Adipocyte (in vitro differentiated cells): ENCODE measurements around the gene CD52.

Experiments
- DNase-seq: peaks from one replicate; pipeline ENCODE4 v3.0.0-alpha.2; 2015; ENCODE audit warnings: low read depth
- H3K27me3 ChIP-seq: replicated peaks from 2 replicates; pipeline ENCODE4 v1.7.0; 2013; ENCODE audit warnings: mild to moderate bottlenecking, low read length, moderate library complexity; ENCODE audit not compliant: control insufficient read depth, insufficient read depth
- H3K36me3 ChIP-seq: 2 replicates; pipeline ENCODE4 v1.7.0; 2013; ENCODE audit warnings: low read length, mild to moderate bottlenecking, moderate library complexity; ENCODE audit not compliant: control insufficient read depth, insufficient read depth, severe bottlenecking
- H3K4me1 ChIP-seq: 2 replicates; pipeline ENCODE4 v1.7.0; 2013; ENCODE audit warnings: mild to moderate bottlenecking, low read length, moderate library complexity; ENCODE audit not compliant: control insufficient read depth, insufficient read depth
- H3K4me3 ChIP-seq: 2 replicates; pipeline ENCODE4 v1.7.0; 2013; ENCODE audit warnings: mild to moderate bottlenecking, low read length, moderate library complexity
- H3K9ac ChIP-seq: 2 replicates; pipeline ENCODE4 v1.7.0; 2013; ENCODE audit warnings: mild to moderate bottlenecking, low read length, moderate library complexity
- H3K9me3 ChIP-seq: 2 replicates; pipeline ENCODE4 v1.7.0; 2013; ENCODE audit warnings: mild to moderate bottlenecking, low read length, moderate library complexity; ENCODE audit not compliant: control insufficient read depth

CD52 gene

DNA sequence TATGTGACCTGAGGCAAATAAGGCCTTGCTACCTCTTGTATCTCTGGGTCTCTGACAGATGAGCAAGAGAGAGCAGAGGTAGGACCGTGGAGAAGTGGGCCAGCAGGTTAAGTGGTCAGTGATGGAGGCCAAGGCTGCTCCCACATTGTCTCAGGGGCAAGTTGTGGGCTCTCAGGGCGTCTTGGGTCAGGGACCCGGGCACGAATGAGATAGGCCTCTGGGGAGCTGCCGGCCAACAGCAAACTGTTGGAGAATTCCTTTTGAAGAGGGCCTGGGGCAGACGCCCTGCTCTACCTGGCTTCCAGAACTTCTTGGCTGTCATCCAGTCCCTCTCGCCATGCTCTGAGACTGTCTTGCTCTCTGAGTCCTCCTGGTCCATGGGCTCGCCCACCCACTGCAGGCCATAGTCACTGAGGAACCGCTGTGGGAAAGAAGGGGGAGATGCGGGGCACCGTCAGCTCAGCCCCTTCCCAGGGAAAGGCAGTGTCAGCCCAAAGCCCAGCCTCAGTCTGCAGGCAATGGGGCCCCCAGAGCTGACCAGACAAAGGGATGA is 23.8 kb upstream of the CD52 start:
- no peak for DNase-seq
- Histone ChIP-seq H3K36me3 (peaks cover 22% of the 10 kb centered on the region), H3K9me3 (no peaks in the 10 kb centered on the region), H3K9ac (no peak overlapping the region), H3K4me3 (no peak overlapping the region), H3K4me1 (no peaks in the 10 kb centered on the region), H3K27me3 (no peaks in the 10 kb centered on the region)

DNA sequence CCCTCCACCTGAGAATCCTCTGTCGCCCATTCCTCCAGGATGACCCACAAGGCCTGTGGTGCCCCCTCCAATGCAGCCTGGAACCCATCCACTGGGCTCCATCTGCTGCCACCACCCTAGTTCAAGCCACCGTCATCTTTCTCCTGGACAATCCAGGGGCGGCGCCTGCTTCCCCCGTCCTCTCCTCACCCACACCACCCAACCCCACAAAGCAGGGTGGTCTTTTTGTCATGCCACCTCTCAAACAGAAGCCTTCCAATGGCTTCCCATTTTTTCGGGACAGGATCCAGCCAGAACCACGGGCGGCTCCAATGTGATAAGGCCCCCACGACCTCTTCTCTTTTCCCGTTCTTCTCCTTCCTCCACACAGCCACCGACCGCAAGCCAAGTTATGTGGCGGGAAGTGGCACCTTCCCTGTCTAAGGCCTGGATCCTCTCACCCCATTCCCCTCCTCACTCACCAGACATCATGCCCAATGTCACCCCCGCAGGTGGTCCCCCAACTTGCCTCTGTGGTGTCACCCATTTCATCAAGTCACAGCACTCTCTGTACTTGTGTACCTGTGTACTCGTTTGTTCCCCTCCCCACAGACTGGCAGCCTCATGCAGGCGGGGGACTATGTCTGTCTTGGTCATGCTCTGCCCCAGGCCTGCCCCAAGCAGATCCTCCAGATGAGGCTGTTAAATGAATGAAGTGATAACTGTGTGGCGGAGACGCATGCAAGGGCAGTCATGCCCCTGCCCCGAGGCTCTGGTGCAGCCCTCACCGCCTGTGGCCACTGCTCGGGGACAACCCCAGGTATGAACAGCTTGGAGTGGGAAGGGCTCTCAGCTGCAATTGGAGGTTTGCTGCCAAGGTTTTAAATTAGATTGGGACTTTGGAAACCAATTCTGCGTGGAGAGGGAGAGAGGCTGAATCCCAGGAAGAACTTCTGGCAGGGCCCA is 22.3 kb upstream of the CD52 start:
- no peaks in the 10 kb centered on the region for H3K27me3 ChIP-seq
- peaks cover 22% of the 10 kb centered on the region for H3K36me3 ChIP-seq
- no peaks in the 10 kb centered on the region for H3K4me1 ChIP-seq
- no peak overlapping the region for H3K4me3 ChIP-seq
- no peak for DNase-seq
- H3K9ac ChIP-seq: no peak overlapping the region
- H3K9me3 ChIP-seq: no peaks in the 10 kb centered on the region

DNA sequence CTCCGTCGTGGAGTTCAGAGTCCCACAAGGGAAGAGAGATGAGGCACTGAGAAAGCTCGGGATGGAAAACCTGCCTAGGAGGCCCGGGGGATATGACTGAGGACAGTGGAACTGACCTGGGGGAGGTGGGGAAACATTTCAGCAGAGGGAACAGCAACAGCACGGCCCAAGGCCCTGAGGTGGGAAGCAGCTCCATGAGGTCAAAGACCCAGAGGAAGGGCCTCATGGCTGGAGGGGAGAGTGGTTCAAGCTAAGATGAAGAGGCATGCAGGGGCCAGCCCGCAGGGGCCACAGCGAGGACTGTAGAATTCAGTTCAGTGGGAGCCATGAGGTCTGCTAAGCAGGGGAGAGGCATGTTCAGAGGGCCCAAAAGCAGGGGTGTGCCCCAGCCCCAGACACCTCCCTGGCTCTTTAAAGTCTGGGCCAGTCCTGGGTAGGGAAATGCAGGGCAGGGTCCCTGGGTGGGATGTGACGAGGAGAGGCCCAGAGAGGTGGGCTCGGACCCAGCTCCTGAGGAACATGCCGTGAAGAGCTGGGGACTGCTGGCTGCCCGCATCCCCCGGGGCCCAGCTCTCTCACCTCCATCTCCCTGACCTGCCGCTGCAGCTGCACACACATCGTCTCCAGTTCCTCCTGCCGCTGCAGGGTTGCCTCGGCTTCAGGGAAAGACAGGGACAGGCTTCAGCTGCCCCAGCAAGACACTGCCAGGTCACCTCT is 21.3 kb upstream of the CD52 start:
- H3K9me3 ChIP-seq: no peaks in the 10 kb centered on the region
- peaks cover 22% of the 10 kb centered on the region for H3K36me3 ChIP-seq
- H3K4me3 ChIP-seq: no peak overlapping the region
- peaks cover 7% of the 10 kb centered on the region for H3K4me1 ChIP-seq
- no peak for DNase-seq
- no peaks in the 10 kb centered on the region for H3K27me3 ChIP-seq
- H3K9ac ChIP-seq: no peak overlapping the region

DNA sequence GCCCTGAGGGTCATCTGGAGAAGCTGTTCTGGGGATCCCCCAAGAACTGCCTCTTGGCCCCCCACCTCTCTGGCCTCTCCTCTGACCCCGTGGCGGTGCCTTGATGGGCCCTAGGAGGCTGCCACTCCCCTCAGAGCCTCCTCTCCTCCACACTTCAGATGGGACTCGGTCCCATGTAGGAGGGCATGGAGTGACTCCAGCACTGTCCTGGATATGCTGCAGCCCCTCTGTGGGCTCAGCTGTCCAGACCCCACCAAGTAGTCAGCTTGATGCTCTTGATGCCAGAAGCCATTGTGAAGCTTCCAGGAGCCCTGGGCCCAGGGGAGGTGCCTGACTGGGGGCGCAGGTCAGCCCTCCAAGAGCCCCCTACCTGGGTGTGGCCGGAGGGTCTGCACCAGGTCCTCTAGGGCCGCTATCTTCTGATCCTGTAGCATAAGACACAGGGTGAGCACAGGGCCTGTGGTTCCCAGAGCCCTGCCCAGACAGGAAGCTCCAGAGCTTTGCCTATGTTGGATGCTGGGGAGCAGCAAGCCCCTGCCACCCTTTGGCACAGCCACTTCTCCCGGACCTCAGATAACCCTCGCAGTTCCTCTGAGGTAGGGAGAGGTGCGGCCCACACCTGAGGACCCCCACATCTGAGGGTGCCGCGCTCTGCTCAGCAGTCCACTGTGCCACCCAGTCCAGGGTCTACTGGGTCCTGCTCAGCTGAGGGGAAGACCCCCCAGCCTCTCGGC is 20.5 kb upstream of the CD52 start:
- Histone ChIP-seq H3K36me3 (peaks cover 22% of the 10 kb centered on the region), H3K9me3 (no peaks in the 10 kb centered on the region), H3K4me1 (peaks cover 14% of the 10 kb centered on the region), H3K27me3 (no peaks in the 10 kb centered on the region), H3K4me3 (no peak overlapping the region), H3K9ac (no peak overlapping the region)
- DNase-seq: no peak

DNA sequence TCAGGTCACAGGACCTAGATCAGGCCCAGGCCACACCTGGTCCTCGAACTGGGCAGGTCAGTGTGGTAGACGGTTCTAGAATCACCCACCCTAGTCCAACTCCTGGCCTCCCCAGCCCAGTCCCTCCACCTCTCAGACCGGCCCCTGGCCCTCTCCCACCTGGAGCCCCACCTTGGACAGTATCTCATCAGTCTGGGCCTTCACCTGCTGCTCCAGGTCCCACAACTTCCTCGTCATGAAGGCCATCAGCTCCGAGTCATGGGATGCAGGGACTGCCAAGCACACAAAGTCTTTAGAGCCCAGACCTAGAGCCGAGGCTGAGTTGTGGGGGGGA is 20.0 kb upstream of the CD52 start:
- Histone ChIP-seq H3K9ac (no peak overlapping the region), H3K9me3 (no peaks in the 10 kb centered on the region), H3K4me1 (peaks cover 20% of the 10 kb centered on the region), H3K27me3 (no peaks in the 10 kb centered on the region), H3K36me3 (peaks cover 22% of the 10 kb centered on the region), H3K4me3 (no peak overlapping the region)
- no peak for DNase-seq

DNA sequence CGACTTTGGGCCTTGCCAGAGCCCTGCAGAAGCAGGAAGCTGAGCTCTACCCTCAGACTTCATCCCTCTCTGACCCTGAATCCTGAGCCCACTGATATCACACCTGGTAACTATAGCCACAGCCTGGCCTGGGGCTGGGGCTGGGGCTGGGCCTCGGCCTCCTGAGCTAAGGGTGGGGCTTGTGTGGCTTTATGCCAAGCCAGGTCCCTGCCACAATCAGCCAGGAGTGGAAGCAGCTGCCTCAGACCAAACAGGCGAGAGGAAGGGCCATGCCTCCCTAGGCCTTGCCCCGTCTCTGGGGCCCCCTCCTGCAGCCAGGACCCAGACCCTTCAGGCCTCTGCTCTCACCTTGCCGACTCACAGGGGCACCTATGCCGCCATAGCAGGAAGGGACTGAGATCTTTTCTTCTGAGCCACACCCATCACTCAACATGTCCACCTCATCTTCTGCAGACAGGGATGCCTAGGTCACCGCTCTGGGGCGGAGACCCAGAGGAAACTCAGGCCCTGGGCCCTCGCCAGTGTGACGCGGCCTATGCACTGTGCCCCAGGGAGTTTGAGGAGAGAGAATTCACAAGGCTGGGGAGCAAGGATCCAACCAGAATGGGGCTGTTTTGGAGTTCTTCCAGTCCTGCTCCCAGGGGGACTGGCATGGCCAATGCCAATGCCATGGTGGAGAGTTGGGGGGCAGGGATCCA is 17.0 kb upstream of the CD52 start:
- no peak for DNase-seq
- H3K4me3 ChIP-seq: no peak overlapping the region
- H3K27me3 ChIP-seq: no peaks in the 10 kb centered on the region
- peaks cover 35% of the 10 kb centered on the region for H3K4me1 ChIP-seq
- H3K9me3 ChIP-seq: no peaks in the 10 kb centered on the region
- H3K9ac ChIP-seq: no peak overlapping the region
- H3K36me3 ChIP-seq: peaks cover 13% of the 10 kb centered on the region

DNA sequence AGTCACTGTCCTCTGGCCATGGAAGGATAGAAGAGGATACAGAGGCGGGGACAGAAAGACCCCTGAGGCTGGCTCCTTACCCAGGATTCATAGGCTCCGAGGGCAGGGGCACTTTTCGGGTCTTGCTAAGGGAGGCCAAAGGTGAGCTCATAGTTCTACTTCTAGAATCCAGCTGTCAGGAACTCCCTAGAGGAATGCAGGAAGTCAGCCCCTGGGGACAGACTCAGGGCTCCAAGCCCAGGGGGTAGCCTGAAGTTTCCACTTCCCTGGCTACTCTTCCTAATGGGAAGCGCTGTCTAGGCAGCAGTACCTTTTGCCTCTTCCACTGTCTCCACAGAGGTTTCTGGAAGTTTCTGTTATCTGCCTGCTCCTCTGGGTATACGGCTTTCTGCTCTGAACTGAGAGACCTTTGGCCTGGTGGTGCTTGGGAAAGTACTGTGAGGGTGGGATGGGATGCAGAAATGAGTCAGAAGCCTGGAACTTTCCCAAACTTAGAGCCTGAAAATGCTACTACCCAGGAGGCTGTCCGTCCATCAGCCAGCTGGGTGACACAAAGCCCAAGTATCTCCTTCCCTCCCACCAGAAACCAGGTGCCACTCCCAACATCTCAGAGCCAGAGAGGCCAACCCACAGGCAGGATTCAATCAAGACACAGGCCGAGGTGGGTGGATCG is 14.9 kb upstream of the CD52 start:
- Histone ChIP-seq H3K9me3 (no peaks in the 10 kb centered on the region), H3K9ac (peak overlapping the region; percentile 70)
- DNase-seq: peak; percentile 44

DNA sequence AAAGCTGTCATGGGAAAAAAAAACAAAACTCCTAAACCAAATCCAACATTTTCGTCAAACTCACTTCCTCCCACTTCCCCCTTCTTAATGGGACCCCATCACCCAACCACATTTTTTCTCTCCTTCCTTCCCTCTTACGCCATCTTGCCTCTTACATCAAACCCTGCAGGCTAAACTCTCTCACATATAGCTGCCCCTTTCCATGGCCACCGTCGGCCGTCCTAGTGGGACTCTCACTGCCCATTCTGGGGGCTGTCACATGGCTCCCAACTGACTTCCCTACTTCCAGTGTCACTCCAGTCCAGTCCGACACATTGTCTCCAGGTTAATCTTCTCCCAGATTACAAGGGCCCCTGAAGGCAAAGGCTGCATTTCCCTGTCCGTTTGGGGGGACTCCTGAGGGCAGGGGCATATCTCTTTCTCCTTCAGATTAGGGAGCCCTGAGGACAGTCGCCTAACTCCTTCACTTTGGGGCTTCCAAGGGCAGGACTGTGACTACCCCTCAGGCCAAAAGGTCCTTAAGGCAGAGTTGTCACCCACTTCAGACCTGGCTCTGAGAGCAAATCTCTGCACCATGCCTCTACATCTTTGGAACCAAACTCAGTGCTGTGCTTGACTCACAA is 12.0 kb upstream of the CD52 start:
- Histone ChIP-seq H3K4me3 (peak overlapping the region; percentile 86), H3K9ac (peak overlapping the region; percentile 87), H3K9me3 (no peaks in the 10 kb centered on the region), H3K4me1 (peaks cover 47% of the 10 kb centered on the region), H3K27me3 (no peaks in the 10 kb centered on the region), H3K36me3 (no peaks in the 10 kb centered on the region)
- DNase-seq: no peak

More for the DNA sequence above, 14.9 kb upstream of the CD52 start:
- H3K36me3 ChIP-seq: no peaks in the 10 kb centered on the region
- no peaks in the 10 kb centered on the region for H3K27me3 ChIP-seq
- peak overlapping the region; percentile 28 for H3K4me3 ChIP-seq
- H3K4me1 ChIP-seq: peaks cover 47% of the 10 kb centered on the region

DNA sequence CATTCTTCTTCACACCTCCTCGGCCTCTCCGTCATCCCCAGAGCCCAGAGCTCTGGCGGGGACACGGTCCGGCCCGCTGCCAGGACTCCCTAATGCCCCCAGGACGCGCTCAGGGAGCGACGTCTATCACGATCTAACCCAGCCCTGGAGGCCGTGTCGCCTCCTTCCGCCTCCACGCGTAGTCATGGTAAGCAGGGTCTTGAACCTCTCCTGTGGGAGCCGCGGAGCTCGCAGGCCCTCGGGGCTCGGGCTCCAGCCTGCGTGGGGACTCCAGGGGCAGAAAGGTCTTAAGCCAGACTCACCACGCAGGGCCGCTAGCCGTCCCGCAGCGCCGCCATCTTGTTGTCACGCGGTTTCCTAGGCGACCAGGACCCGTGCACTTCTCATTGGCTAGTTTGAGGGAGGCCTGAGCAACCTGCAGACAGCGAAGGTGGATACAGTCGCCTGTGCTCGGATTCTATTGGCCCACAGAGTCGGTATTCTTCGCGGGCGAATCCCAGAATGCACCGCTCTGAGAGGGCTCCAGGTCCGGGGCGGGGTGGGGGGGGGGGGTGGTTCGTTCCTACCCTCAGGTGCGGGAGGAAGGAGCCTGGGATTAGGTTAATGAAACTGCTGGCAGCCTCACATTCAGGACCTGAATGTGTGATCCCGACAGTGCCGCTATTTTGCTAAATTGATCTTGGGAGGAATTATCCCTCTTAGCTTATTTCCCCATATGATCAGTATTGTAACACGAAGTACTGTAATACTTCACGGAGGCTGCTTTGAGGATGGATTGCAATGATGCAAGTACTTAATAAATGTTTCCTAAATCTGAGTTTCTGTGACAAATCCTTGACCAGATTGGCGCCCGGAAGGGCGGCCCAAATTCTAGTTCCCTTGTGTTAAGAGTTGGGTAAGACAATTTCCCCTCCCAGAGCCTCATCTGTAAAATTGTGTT is 11.2 kb upstream of the CD52 start, which contains the start of gene UBXN11:
Gene UBXN11 (minus strand): TSS at position 347 of the 940 bp plus-strand sequence. CDS start 3,753 bp downstream, outside the sequence.
- no peaks in the 10 kb centered on the region for H3K36me3 ChIP-seq
- no peaks in the 10 kb centered on the region for H3K9me3 ChIP-seq
- peak within 1 kb of the TSS; percentile 87 for H3K9ac ChIP-seq
- H3K4me1 ChIP-seq: peaks cover 39% of the 10 kb centered on the region
- peak within 1 kb of the TSS; percentile 86 for H3K4me3 ChIP-seq
- DNase-seq: peak; percentile 91
- H3K27me3 ChIP-seq: no peaks in the 10 kb centered on the region
